Smooth muscle cell (in vitro differentiated cells): ENCODE data around the gene C1orf198. TPM values are rescaled to one million over a fixed set of nuclear protein-coding genes. Genes with fewer than 3 reads are reported as not detected.

ENCODE experiments used
- DNase-seq: peaks from one replicate; lab custom pipeline; 2025; ENCODE audit not compliant: unreplicated experiment; lab: John Stamatoyannopoulos, UW
- H2AFZ ChIP-seq: fragments of 200-600 bp; sonication (generic); 2 replicates; pipeline ENCODE4 v1.6.0; 2016; ENCODE audit warnings: antibody characterized with exemption, low read depth, mild to moderate bottlenecking
- H3F3A ChIP-seq: fragments of 200-600 bp; sonication (generic); 2 replicates; pipeline ENCODE4 v1.6.0; 2017; ENCODE audit warnings: antibody characterized with exemption, low read depth
- H3K27ac ChIP-seq: fragments of 200-600 bp; sonication (generic); 2 replicates; pipeline ENCODE4 v1.5.1; 2016; ENCODE audit warnings: low read depth, mild to moderate bottlenecking
- H3K27me3 ChIP-seq: fragments of 200-600 bp; sonication (generic); 2 replicates; pipeline ENCODE4 v1.6.1; 2016; ENCODE audit warnings: low read depth, mild to moderate bottlenecking
- H3K36me3 ChIP-seq: fragments of 200-600 bp; sonication (generic); 2 replicates; pipeline ENCODE4 v1.5.1; 2016; ENCODE audit warnings: low read depth
- H3K4me1 ChIP-seq: fragments of 200-600 bp; sonication (generic); 2 replicates; pipeline ENCODE4 v1.5.1; 2016; ENCODE audit warnings: low read depth
- H3K4me2 ChIP-seq: fragments of 200-600 bp; sonication (generic); 2 replicates; pipeline ENCODE4 v1.6.0; 2016; ENCODE audit warnings: mild to moderate bottlenecking
- H3K4me3 ChIP-seq: fragments of 200-600 bp; sonication (generic); 2 replicates; pipeline ENCODE4 v1.5.1; 2016; ENCODE audit warnings: mild to moderate bottlenecking
- H3K79me2 ChIP-seq: fragments of 200-600 bp; sonication (generic); 2 replicates; pipeline ENCODE4 v1.6.0; 2016; ENCODE audit warnings: low read depth, mild to moderate bottlenecking
- H3K9ac ChIP-seq: fragments of 200-600 bp; sonication (generic); 2 replicates; pipeline ENCODE4 v1.6.0; 2016; ENCODE audit warnings: low read depth
- H3K9me3 ChIP-seq: fragments of 200-600 bp; sonication (generic); replicated peaks from 2 replicates; pipeline ENCODE4 v1.5.1; 2016; ENCODE audit warnings: low read depth
- H4K20me1 ChIP-seq: fragments of 200-600 bp; sonication (generic); 2 replicates; pipeline ENCODE4 v1.6.0; 2016; ENCODE audit warnings: low read depth
- CTCF ChIP-seq: fragments of 200-600 bp; sonication (generic); IDR thresholded peaks from 2 replicates; pipeline ENCODE4 v1.5.1; 2017; ENCODE audit warnings: borderline replicate concordance, mild to moderate bottlenecking, antibody characterized with exemption; ENCODE audit not compliant: insufficient read depth, poor library complexity, severe bottlenecking
- WGBS: methylation state at CpG from one replicate; pipeline ENCODE4 v1.1.7; 2016; ENCODE audit warnings: low lambda C conversion rate; 5-methylcytosine and 5-hydroxymethylcytosine counted together
- polyA plus RNA-seq: library from polyadenylated mRNA; unstranded; fragments of >200 nt; fragmentation: Nextera tagmentation; extraction: Ambion mirVana; gene quantifications from 2 replicates; pipeline ENCODE4 v1.2.1, GENCODE V29; 2016
- total RNA-seq: library from RNA; depleted of rRNA; stranded (reverse); fragments of >200 nt; gene quantifications from 2 replicates; pipeline ENCODE4 v1.2.3, GENCODE V29; 2014

C1orf198 gene
- total and polyA plus RNA-seq, 2 experiments from 2014 or later = 67.7 to 77.5 TPM

DNA sequence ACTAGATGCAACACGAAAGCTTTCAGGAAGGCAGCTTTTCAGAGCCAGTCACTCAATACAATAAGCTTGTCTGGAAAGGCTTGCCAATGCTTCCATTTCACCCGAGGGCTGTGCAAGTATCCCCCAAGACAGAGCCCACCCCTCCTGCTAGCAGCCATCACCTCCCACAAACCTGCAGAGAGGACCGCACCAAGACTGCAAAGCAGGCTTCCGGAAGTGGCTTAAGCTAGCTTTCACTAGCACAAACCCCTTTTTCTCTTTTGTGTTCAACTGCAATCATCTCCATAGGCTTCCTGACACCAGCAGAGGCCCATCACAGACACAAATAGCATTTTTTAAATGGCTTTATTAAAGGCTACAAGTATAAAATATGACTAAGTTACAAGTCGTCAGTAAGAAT, 31.5 kb downstream of the C1orf198 start:
- H3K36me3 ChIP-seq = peaks cover 8% of the 10 kb centered on the region
- no peak overlapping the region for H3K4me2 ChIP-seq
- H2AFZ ChIP-seq = no peak overlapping the region
- peaks cover 5% of the 10 kb centered on the region for H3F3A ChIP-seq
- H3K27ac ChIP-seq = no peak overlapping the region
- WGBS = 97% methylated on average over 5 of the region's 5 CpGs
- H3K9me3 ChIP-seq = no peaks in the 10 kb centered on the region
- DNase-seq = no peak
- H3K4me3 ChIP-seq = no peak overlapping the region
- H3K9ac ChIP-seq = no peak overlapping the region
- no peaks in the 10 kb centered on the region for H3K27me3 ChIP-seq
- no peaks in the 10 kb centered on the region for H3K79me2 ChIP-seq
- TF ChIP-seq CTCF = no peak
- no peaks in the 10 kb centered on the region for H3K4me1 ChIP-seq
- H4K20me1 ChIP-seq = peaks cover 11% of the 10 kb centered on the region

- Histone ChIP-seq H4K20me1 (peaks cover 11% of the 10 kb centered on the region), H3K36me3 (peaks cover 8% of the 10 kb centered on the region), H3K27ac (no peak overlapping the region), H3F3A (peaks cover 10% of the 10 kb centered on the region), H3K79me2 (no peaks in the 10 kb centered on the region), H3K9ac (no peak overlapping the region), H3K4me2 (no peak overlapping the region), H3K4me3 (no peak overlapping the region), H3K4me1 (no peaks in the 10 kb centered on the region), H3K27me3 (no peaks in the 10 kb centered on the region), H2AFZ (no peak overlapping the region), H3K9me3 (no peaks in the 10 kb centered on the region)
- TF ChIP-seq CTCF = no peak
- WGBS = 98% methylated on average over 5 of the region's 5 CpGs
- DNase-seq = no peak
Measured at GRCh38 chr1:230836347-230836746, 32.0 kb downstream of the C1orf198 start.

DNA sequence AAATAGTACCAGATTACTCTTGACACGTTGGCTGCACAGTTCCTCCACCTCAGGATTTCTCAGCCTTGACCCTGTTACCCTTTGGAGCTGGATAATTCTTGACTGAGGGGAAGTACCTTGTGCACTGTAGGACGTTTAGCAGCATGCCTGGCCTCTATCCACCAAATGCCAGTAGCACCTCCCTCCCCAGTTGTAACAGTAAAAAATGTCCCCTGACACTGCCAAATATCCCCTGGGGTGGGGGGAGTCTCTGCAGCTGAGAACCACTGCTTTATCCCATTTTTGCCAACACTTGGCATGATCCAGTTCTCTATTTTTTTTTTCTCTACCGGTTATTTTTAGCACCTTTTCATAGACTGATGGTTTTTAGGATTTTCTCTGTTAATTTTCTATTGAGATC, 34.0 kb downstream of the C1orf198 start:
- no peak overlapping the region for H2AFZ ChIP-seq
- no peak overlapping the region for H3K4me2 ChIP-seq
- no peak overlapping the region for H3K9ac ChIP-seq
- no peak for TF ChIP-seq CTCF
- H3K27ac ChIP-seq = no peak overlapping the region
- no peaks in the 10 kb centered on the region for H3K27me3 ChIP-seq
- peaks cover 11% of the 10 kb centered on the region for H3F3A ChIP-seq
- no peak for DNase-seq
- H3K4me1 ChIP-seq = no peaks in the 10 kb centered on the region
- H3K4me3 ChIP-seq = no peak overlapping the region
- 81% methylated on average over 3 of the region's 3 CpGs for WGBS
- H3K36me3 ChIP-seq = peaks cover 3% of the 10 kb centered on the region
- H3K79me2 ChIP-seq = no peaks in the 10 kb centered on the region
- H3K9me3 ChIP-seq = no peaks in the 10 kb centered on the region
- H4K20me1 ChIP-seq = no peaks in the 10 kb centered on the region

DNA sequence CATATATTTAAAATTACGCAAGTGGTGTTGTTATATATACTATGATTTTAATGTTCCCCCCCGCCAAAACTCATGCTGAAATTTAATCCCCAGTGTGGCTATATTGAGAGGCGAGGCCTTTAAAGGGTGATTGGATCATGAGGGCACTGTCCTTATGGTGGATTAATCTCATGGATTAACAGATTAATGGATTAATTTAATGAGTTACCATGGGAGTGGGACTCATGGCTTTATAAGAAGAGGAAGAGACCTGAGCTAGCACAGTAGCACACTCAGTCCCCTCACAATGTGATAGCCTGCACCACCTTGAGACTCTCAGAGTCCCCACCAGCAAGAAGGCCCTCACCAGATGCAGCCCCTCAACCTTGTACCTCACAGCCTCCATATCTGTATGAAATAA, 34.8 kb downstream of the C1orf198 start:
- no peak for DNase-seq
- TF ChIP-seq CTCF = no peak
- no peaks in the 10 kb centered on the region for H4K20me1 ChIP-seq
- H2AFZ ChIP-seq = no peak overlapping the region
- no peaks in the 10 kb centered on the region for H3K4me1 ChIP-seq
- H3K4me2 ChIP-seq = no peak overlapping the region
- peaks cover 11% of the 10 kb centered on the region for H3F3A ChIP-seq
- no peaks in the 10 kb centered on the region for H3K9me3 ChIP-seq
- H3K4me3 ChIP-seq = no peak overlapping the region
- no peaks in the 10 kb centered on the region for H3K79me2 ChIP-seq
- no peak overlapping the region for H3K27ac ChIP-seq
- WGBS = 97% methylated on average over 3 of the region's 3 CpGs
- H3K36me3 ChIP-seq = no peaks in the 10 kb centered on the region
- no peaks in the 10 kb centered on the region for H3K27me3 ChIP-seq
- H3K9ac ChIP-seq = no peak overlapping the region
